ENCODE measurements around the gene SP9. TPM values are rescaled to one million over a fixed set of nuclear protein-coding genes. Genes with fewer than 3 reads are reported as not detected.

The SP9 gene
- total and polyA plus RNA-seq, 10 of the 15 experiments (the other 5 are each of a cell fraction or from before 2014, with no cell fraction given): not detected

- H4K20me1 ChIP-seq (ENCODE audit: control insufficient read depth, insufficient read depth): no peaks in the 10 kb centered on the region
- no peak for FAIRE-seq
- H3K9me3 ChIP-seq (replicated peaks; ENCODE audit: control insufficient read depth, insufficient read depth, low read length): no peaks in the 10 kb centered on the region; the same call in 2 of the 3 replicates
- no peaks in the 10 kb centered on the region for H3K79me2 ChIP-seq (ENCODE audit: control insufficient read depth, insufficient read depth, low read length)
- in situ Hi-C loops (cut with MboI): no loop called here
- no TSS peak for BruUV-seq (replicated peaks)
- no peak overlapping the region for H3K4me3 ChIP-seq
- no peaks in the 10 kb centered on the region for H3K36me3 ChIP-seq (ENCODE audit: control insufficient read depth in 2 of 2, insufficient read depth in 2 of 2, low read length in 1 of 2)
- no peak for TF ChIP-seq ZNF622 (IDR thresholded peaks at IDR 0.05)
- TF ChIP-seq SIX5 (IDR thresholded peaks at IDR 0.05; ENCODE audit: low read depth, low read length, severe bottlenecking): no peak
- TF ChIP-seq ZBTB4 (CRISPR knock-in tag; IDR thresholded peaks at IDR 0.05): no peak
- no peak for TF ChIP-seq RCOR1 (conservative IDR thresholded peaks at IDR 0.05; ENCODE audit: low read depth, low read length)
- no peak for TF ChIP-seq TCF7 (IDR thresholded peaks at IDR 0.05; ENCODE audit: borderline replicate concordance)
- no peak for TF ChIP-seq ZNF384 (IDR thresholded peaks at IDR 0.05; ENCODE audit: borderline replicate concordance, low read depth, low read length)
- no peak for TF ChIP-seq STAT3 (IDR thresholded peaks at IDR 0.05; ENCODE audit: low read depth, low read length)
- TF ChIP-seq, protein P1, sequence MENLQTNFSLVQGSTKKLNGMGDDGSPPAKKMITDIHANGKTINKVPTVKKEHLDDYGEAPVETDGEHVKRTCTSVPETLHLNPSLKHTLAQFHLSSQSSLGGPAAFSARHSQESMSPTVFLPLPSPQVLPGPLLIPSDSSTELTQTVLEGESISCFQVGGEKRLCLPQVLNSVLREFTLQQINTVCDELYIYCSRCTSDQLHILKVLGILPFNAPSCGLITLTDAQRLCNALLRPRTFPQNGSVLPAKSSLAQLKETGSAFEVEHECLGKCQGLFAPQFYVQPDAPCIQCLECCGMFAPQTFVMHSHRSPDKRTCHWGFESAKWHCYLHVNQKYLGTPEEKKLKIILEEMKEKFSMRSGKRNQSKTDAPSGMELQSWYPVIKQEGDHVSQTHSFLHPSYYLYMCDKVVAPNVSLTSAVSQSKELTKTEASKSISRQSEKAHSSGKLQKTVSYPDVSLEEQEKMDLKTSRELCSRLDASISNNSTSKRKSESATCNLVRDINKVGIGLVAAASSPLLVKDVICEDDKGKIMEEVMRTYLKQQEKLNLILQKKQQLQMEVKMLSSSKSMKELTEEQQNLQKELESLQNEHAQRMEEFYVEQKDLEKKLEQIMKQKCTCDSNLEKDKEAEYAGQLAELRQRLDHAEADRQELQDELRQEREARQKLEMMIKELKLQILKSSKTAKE (IDR thresholded peaks at IDR 0.05; ENCODE audit: low read depth, poor library complexity, severe bottlenecking): no peak
- no peak for TF ChIP-seq SUPT20H (IDR thresholded peaks at IDR 0.05; ENCODE audit: borderline replicate concordance, control insufficient read depth, low read depth, low read length)
- no peak for TF ChIP-seq MAX (IDR thresholded peaks at IDR 0.05; ENCODE audit: low read depth, low read length)
- TF ChIP-seq BACH1 (IDR thresholded peaks at IDR 0.05; ENCODE audit: borderline replicate concordance): no peak
- no peak for DNase-seq (ENCODE audit: low read depth, low spot score)
- no peak overlapping the region for H3K27ac ChIP-seq (ENCODE audit: control insufficient read depth, insufficient read depth)
- ChIA-PET SMC1A (ENCODE audit: uncharacterized antibody, unreplicated experiment) (no interaction called here), RAD21 (ENCODE audit: unreplicated experiment) (no interaction called here), CTCF (no interaction called here), POLR2A (no interaction called here)
- peaks cover 11% of the 10 kb centered on the region for H3K4me1 ChIP-seq (ENCODE audit: control insufficient read depth, insufficient read depth, low read length)
- no peak overlapping the region for H3K4me2 ChIP-seq (ENCODE audit: control insufficient read depth, insufficient read depth)
- 36% methylated on average over 6 of the region's 6 CpGs for WGBS (ENCODE audit: insufficient coverage, insufficient replicate concordance, low lambda C conversion rate, missing lambda C conversion rate)
- no peak for ATAC-seq
- H2AFZ ChIP-seq (ENCODE audit: control insufficient read depth, low read depth, low read length): no peak overlapping the region
- intact Hi-C loops (cut with micrococcal nuclease; ENCODE audit: unreplicated experiment): no loop called here
- peaks cover 13 to 30% of the 10 kb centered on the region in 2 experiments for H3K27me3 ChIP-seq (replicated peaks in 1 of 2; ENCODE audit: control insufficient read depth in 2 of 2, insufficient read depth in 2 of 2, low read length in 1 of 2)
- no peak overlapping the region for H3K9ac ChIP-seq (ENCODE audit: control insufficient read depth, insufficient read depth, low read length)
Observed at GRCh38 chr2:174327841-174328113, 7.0 kb upstream of the SP9 start.

Data from GM12878 (cell line).